NOMO-1 (cell line): ENCODE data around the gene SLC12A5.
"Not testable (repeated sequence)": the region's sequence is repeated elsewhere in the genome, so short reads cannot be mapped to it uniquely, and the experiment has no call there.

Experiments
- DNase-seq, 2 experiments: peaks; one replicate each; lab custom pipeline; 2025; ENCODE audit not compliant: unreplicated experiment in 2 of 2; lab: John Stamatoyannopoulos, UW

SLC12A5 gene

GRCh38 chr20:46073443-46073842 is 44.4 kb downstream of the SLC12A5 start:
- no peak for DNase-seq

- no peak for DNase-seq
Measured at GRCh38 chr20:46074006-46074405, 45.0 kb downstream of the SLC12A5 start.

- DNase-seq: no peak
Measured at GRCh38 chr20:46076806-46077205, 47.8 kb downstream of the SLC12A5 start.

DNA sequence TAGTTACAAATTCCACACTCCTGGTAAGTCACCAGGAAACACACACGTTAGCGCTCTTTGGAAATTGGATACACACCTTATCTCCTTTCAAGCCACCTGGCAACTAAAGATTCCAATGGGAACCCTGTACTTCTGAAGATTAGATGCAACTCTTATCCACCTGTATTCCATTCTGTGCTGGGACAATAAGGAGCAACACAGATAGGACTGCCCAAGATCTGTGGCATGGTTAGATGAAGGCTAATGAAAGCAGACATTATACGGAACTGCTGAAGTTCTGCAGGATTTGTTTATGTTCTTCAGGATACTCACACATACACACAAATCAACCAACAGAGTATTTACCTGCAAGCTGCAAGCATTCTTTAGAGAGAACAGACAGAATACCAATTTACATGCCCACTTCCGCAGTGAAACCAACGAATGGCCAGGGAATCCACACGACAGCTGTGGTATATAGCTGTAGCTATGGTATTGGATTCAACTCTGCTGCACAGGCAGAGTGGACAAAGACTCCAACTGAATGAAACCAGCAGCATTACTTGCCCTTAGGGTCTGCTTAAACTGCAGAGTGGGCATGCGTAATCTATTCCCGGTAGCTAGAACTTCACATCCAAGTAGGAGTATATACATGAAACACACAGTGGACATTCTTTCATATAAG is 48.8 kb downstream of the SLC12A5 start:
- no peak for DNase-seq

GRCh38 chr20:46078954-46079353 is 49.9 kb downstream of the SLC12A5 start:
- DNase-seq: no peak

- DNase-seq: no peak
Measured at GRCh38 chr20:46081074-46081473, 52.1 kb downstream of the SLC12A5 start.

GRCh38 chr20:46083101-46083500 is 54.1 kb downstream of the SLC12A5 start:
- no peak for DNase-seq

DNA sequence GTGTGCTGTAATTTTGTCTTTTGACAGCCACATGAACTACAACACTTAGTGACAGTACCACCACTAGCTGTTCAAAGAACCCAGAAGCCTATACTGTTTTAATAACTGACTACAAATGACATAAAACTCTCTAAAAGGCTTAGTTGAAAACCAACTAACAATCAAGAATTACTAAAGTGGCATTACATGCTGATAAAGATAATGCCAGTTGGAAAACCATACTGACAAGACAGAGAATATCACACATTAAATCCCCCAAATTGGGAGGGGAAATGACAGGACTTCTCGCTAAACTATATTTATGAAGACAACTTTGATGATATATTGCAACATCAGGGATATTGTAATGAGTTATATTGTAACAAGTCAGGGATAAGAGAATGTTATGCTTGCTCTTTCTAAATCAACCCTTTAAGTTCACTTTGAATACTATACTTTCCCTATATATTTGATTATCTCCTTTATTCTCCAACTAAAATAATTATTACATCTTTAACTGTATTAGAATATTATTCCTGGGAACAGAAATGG is 54.6 kb downstream of the SLC12A5 start:
- no peak for DNase-seq

DNA sequence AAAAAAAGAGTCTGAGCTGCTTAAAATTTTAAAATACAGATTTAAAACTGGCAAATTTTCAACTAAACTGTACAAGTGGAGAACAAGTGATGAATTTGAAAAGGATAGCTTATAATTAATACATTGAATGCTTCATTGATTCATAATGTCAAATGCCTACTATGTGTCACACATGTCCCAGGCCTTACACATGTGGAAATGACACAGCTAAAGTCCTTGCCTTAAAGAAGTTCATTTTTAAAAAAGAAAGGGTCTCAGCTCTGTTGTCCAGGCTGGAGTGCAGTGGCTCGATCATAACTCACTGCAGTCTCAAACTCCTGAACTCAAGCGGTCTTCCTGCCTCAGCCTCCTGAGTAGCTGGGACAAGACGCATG is 55.8 kb downstream of the SLC12A5 start:
- no peak for DNase-seq

- DNase-seq: no peak
Measured at GRCh38 chr20:46085179-46085851, 56.3 kb downstream of the SLC12A5 start.

GRCh38 chr20:46087161-46087560 is 58.1 kb downstream of the SLC12A5 start:
- peak in 1 of 2 experiments; percentile 5 for DNase-seq

DNA sequence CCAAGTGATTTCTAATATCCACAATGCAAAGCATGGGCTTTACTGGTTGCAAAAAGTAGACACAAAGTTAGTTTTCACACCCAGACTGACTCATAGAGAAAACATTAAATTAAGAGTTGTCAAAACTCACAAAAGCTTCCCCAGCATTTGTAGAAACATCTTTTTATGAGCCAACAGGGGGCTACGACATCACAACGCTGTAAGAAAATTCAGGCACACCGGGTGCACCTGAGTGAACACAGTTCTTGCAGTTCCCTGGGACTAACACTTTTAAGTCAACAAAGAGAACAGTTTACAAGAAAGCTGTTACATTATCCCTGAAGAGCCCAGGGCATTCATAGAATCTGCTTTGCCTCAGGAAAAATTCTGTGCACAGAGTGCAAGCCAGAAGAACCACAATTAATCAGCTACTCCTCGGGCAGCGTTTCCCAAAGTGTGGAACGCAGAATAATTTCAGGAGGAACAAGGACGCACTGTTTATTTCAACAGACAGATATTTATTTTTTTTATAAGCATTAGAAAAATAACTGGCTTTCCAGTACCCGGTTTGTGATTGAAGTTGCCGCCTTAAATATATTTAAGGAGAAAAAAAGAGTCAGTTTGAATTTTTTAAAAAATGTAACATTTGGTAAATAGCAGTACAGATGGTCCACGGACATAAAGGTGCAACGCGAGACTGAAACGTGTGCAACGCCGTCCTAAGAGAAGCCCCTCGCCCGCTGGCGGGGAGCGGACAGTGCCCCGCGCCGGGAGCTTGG is 59.6 kb downstream of the SLC12A5 start:
- DNase-seq: no peak

GRCh38 chr20:46089167-46089416 is 60.1 kb downstream of the SLC12A5 start:
- peak in 1 of 2 experiments; percentile 44 for DNase-seq

- peak; percentile 85 to 96 for DNase-seq
Measured at GRCh38 chr20:46089417-46090388, 60.7 kb downstream of the SLC12A5 start, which contains the start of gene NCOA5. NCOA5 (minus strand) TSS chr20:46089962; CDS start chr20:46079424, 10,538 bp downstream.

DNA sequence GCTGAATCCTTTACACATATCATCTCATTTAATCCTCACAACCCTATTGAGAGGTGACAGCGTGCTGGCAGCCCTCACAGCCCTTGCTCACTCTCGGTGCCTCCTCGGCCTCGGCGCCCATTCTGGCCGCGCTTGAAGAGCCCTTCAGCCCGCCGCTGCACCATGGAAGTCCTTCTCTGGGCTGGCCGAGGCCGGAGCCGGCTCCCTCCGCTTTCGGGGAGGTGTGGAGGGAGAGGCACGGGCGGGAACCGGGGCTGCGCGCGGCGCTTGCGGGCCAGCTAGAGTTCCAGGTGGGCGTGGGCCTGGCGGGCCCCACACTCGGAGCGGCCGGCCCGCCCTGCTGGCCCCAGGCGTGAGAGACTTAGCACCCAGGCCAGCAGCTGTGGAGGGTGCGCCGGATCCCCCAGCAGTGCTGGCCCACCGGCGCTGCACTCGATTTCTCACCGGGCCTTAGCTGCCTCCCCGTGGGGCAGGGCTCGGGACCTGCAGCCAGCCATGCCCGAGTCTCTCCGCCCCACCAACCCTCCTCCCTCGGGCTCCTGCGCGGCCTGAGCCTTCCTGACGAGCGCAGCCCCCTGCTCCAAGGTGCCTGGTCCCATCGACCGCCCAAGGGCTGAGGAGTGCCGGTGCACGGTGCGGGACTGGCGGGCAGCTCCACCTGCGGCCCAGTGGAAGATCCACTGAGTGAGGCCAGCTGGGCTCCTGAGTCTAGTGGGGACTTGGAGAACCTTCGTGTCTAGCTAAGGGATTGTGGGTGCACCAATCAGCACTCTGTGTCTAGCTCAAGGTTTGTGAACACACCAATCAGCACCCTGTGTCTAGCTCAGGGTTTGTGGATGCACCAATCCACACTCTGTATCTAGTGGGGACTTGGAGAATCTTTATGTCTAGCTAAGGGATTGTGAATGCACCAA is 62.9 kb downstream of the SLC12A5 start:
- DNase-seq: not testable (repeated sequence)

- no peak for DNase-seq
Measured at GRCh38 chr20:46093531-46093930, 64.5 kb downstream of the SLC12A5 start.

- DNase-seq: no peak
Measured at GRCh38 chr20:46099491-46100287, 70.7 kb downstream of the SLC12A5 start.

GRCh38 chr20:46100444-46100843 is 71.4 kb downstream of the SLC12A5 start:
- not testable (repeated sequence) for DNase-seq

DNA sequence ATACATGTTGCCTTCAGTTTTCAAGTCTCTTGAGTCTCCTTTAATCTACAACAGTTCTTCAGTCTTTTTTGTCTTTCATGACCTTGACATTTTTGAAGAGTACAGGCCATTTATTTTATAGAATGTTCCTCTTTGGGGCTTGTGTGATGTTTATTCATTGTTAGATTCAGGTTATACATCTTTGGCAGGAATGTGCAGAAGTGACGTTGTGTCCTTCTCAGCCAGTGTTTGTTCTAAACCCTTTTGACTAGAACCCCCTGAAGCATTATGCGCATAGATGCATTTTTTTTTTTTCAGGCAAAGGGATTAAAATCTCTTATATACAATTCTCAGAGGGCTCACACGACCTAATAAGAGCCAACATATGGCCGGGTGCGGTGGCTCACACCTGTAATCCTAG is 72.0 kb downstream of the SLC12A5 start:
- no peak for DNase-seq
